Vein endothelial cell (primary cell): ENCODE measurements around the gene ATP1B2. TPM values are rescaled to one million over a fixed set of nuclear protein-coding genes. Genes with fewer than 3 reads are reported as not detected.

Experiments
- total RNA-seq: library from RNA; depleted of rRNA; stranded (reverse); fragments of >200 nt; gene quantifications from 2 replicates; pipeline ENCODE4 v1.2.3, GENCODE V29; 2012

Gene ATP1B2, protein sequence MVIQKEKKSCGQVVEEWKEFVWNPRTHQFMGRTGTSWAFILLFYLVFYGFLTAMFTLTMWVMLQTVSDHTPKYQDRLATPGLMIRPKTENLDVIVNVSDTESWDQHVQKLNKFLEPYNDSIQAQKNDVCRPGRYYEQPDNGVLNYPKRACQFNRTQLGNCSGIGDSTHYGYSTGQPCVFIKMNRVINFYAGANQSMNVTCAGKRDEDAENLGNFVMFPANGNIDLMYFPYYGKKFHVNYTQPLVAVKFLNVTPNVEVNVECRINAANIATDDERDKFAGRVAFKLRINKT
- not detected in 2 replicates for total RNA-seq

DNA sequence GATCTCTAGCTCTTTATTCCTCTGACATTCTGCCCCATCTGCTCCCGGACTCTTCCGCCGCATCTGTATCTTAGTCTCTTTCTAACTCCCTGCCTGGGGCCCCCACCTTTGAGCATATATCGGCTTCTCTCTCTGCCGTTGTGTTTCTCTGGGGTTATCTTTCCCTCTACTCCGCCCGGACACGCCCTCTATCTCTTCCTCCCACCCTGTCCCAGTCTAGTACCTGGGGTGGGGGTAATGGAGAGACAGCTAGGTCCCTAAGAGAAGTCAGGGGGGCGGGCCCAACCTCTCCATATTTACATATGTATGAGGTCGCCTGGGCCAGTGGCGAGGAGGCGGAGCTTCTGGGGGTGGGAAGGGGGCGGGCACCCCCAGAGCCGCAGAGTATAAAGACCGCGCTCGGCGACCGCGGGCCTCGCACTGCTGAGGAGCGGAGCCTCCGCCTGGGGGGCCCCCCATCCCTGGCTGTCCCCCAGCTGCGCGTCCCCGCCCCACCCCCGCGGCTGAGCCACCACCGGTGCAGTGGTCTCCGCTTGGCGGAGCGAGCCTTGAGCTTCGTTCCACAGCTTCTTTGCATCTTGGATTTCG lies at the start of gene ATP1B2:
TSS of gene ATP1B2 (plus strand) at position 418 of the 588 bp plus-strand sequence. CDS start 593 bp downstream, outside the sequence.

DNA sequence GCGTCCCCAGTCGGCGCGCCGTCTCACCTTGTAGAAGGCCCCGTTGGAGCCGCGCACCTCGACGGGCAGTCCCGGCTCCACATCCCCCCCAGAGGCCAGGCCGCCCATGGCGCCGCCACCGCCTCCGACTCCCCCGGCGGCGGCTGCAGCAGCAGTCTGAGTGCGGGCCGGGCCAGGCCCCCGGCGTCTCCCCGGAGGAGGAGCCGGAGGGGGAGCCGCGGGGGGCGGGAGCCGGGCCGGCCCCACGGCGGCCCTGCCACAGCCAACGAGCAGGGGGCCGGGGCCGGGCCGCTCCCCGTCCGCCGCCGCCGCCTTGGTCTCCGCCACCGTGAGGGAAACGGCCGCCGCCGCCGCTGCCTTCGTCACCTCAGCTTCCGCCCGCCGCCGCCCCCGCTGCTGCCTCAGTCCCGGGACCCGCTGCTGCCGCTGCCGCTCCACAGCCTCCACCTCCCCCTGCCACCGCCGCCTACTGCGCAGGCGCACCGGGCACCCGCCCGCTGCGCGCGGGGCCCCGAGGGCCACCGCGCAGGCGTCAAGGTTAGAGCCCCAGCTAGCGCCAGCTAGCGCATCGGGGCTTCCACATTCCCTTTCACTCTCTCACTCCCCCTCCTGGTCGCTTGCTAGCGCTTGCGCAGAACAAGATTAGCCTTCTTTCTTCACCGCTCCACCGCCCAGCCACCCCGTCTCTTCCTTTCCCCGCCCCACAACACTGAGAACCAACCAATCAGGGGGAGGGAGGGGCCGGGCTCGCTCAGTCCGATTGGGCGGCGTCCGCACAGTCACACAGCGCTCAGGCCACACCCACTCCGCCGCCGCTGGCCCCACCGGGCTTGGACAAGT lies 36.1 kb upstream of the ATP1B2 start, which contains the start of gene FXR2:
TSS of gene FXR2 (minus strand) at position 473 of the 840 bp plus-strand sequence. CDS start at position 108, 365 bp downstream.

DNA sequence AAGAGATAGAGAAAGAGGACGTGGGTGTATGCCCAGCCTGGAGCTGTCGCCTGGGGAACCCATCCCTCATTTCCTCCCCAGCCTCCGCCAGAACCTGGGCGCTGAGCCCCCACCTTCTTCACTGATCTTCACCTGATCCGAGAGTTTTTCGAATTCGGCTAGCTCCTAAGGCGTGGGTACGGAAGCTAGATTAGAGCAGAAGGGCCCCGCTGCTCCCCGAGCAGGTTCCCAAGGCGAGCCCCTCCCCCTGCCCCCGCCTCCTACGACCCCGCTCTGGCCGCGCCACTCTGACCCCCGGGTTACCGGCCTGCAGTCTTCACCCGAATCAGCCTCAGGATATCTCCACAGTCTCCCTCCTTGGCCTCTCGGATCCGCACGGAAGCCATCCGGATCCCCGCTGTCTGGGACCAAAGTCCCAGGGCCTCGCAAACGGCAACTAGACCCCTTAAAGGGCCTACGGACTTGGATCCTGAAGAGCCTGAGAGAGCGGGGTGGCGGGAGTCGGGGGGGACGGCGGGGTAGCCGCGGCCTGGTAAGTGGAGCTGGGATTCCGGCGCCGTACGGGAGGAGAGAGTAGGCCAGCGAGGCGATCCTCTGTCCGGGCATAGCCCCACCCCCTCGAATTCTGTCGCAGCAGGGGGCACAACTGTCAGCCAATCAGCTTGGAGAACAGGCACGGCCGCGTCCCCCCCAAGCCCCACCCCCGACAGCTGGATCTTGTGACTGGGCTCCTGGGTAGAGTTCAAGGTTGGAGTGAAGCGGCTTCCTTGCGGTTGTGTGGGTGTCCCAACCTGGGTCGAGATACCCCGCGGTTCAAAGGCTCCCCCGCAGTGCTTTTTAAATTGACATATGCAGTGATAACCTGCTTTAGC lies 23.2 kb upstream of the ATP1B2 start, which contains the start of gene SAT2:
TSS of gene SAT2 (minus strand) at position 572 of the 872 bp plus-strand sequence. CDS start at position 386, 186 bp downstream.

DNA sequence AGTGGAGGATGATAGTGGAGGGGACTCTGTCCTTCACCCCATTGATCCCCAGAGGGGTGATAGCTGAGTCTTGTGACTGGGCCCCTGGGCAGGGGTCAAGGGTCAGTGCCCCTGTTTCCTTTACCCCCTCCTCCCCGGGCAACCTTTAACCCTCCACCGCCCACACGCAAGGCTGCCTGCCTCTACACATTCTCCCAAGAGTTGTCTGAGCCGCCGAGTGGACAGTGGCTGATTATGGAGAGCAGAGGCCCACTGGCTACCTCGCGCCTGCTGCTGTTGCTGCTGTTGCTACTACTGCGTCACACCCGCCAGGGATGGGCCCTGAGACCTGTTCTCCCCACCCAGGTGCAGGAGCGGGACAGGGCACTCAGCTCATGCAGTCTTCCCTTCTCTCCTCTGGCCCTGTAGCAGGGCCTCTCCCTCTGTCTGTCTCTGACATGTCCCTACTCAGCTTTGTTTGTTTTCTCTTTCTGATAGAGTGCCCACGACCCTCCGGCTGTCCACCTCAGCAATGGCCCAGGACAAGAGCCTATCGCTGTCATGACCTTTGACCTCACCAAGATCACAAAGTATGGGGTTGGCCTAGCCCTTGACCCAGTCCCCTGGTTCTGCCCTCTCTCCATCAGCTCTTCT lies 20.7 kb upstream of the ATP1B2 start, which contains the start of gene SHBG:
TSS of gene SHBG (plus strand) at position 197 of the 633 bp plus-strand sequence. CDS start at position 235, 38 bp downstream.

DNA sequence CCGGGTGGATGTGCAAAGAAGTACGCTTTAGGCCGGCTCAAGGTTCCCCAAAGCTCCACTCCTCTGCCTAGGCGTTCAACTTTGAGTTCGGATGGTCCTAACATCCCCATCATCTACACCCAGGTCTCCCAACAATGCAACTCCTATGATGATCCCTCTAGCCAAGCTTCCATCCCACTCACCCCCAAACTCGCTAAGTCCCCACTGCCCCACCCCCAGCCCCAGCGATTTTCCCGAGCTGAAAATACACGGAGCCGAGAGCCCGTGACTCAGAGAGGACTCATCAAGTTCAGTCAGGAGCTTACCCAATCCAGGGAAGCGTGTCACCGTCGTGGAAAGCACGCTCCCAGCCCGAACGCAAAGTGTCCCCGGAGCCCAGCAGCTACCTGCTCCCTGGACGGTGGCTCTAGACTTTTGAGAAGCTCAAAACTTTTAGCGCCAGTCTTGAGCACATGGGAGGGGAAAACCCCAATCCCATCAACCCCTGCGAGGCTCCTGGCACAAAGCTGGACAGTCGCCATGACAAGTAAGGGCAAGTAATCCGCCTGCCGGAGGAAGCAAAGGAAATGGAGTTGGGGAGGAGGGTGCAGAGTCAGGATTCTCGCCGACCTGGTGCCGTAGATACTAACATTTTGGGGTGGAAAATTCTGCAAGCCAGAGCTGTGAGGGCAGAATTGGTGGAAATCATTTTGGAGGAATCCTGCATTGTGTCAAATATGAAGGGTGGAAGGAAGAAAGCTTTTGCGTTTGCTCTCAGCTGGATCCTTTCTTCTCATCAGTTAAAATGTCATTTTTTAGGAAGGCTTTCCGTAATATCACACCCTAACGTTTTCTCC lies 36.6 kb downstream of the ATP1B2 start, which contains the start of gene TP53:
TSS of gene TP53 (minus strand) at position 419 of the 836 bp plus-strand sequence. CDS start 10,896 bp downstream, outside the sequence.

DNA sequence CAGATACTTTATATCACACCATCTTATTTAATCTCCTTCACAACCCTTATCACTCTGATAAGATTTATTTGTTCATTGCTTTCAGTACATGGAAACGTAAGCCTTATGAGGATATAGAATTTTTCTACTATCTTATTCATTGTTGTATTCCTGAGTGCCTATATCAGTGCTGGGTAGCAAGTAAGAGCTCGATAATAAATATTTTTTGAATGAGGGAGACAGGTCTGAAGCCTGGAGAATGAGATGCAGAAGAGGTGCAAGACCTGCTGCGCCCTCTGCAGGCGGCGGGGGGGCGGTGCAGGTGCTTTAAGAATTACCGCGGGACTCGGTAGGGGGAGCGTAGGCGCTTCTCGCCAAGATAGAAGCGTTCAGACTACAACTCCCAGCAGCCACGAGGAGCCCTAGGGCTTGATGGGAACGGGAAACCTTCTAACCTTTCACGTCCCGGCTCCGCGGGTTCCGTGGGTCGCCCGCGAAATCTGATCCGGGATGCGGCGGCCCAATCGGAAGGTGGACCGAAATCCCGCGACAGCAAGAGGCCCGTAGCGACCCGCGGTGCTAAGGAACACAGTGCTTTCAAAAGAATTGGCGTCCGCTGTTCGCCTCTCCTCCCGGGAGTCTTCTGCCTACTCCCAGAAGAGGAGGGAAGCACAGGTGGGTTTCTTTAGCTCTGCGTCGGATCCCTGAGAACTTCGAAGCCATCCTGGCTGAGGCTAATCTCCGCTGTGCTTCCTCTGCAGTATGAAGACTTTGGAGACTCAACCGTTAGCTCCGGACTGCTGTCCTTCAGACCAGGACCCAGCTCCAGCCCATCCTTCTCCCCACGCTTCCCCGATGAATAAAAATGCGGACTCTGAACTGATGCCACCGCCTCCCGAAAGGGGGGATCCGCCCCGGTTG lies 37.4 kb downstream of the ATP1B2 start, which contains the start of gene WRAP53:
TSS of gene WRAP53 (plus strand) at position 570 of the 900 bp plus-strand sequence. CDS start at position 742, 172 bp downstream.

DNA sequence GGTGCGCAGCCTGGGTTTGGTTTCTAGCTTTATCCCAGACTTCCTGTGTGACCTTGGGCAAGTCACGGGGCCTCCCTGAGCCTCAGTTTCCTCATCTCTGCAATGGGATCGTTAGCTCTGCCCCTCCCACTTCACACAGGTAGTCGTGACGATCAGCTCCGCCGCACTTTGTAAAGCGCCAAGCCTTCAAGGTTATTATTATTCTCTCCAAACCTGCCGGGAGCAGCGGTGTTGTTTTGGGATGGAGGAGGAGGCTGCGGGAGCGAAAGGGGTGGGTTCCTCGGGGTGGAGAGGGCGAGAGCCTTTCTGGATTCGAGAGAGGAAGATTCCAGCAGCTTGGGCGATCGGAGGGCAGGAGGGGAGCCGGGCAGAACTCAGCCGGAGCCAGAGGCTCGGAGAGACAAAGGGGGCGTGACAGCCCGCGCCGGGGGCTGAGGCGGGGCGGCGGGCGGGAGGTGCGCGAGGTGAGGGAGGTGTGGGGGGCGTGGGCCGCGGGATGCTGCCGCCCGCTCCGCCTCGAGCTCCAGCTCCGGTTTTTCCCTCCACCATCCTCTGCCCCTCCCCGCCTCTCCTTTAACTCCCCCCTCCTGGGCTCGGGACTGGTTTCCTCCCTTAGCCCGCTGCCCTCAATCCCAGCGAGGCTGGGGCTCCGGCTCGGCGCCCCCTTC lies 54.0 kb downstream of the ATP1B2 start, which contains the start of gene EFNB3:
TSS of gene EFNB3 (plus strand) at position 602 of the 668 bp plus-strand sequence. CDS start 397 bp downstream, outside the sequence.

Other genes with a start within 250 kb of the ATP1B2 start
- gene TMEM256, start 246.8 kb upstream of the ATP1B2 start, total RNA-seq: 41.6 and 153 TPM in 2 replicates
- gene NLGN2, start 243.1 kb upstream of the ATP1B2 start, total RNA-seq: 4.6 and 5.2 TPM in 2 replicates
- not detected in 2 replicates for gene SPEM1, start 230.6 kb upstream of the ATP1B2 start, total RNA-seq
- gene SPEM2, start 225.3 kb upstream of the ATP1B2 start, total RNA-seq: not detected in 2 replicates
- not detected in 2 replicates for gene SPEM3, start 222.1 kb upstream of the ATP1B2 start, total RNA-seq
- 13.1 and 13.6 TPM in 2 replicates for gene TMEM102, start 215.5 kb upstream of the ATP1B2 start, total RNA-seq
- gene FGF11, start 211.4 kb upstream of the ATP1B2 start, total RNA-seq: 0.38 and 0.65 TPM in 2 replicates
- gene CHRNB1, start 205.9 kb upstream of the ATP1B2 start, total RNA-seq: 5.5 and 5.9 TPM in 2 replicates
- 26.4 and 32.3 TPM in 2 replicates for gene ZBTB4, start 171.3 kb upstream of the ATP1B2 start, total RNA-seq
- not detected in 2 replicates for gene SLC35G6, start 169.5 kb upstream of the ATP1B2 start, total RNA-seq
- gene POLR2A, start 166.6 kb upstream of the ATP1B2 start, total RNA-seq: 128 and 163 TPM in 2 replicates
- 16.7 and 20.2 TPM in 2 replicates for gene TNFSF12, start 101.9 kb upstream of the ATP1B2 start, total RNA-seq
- gene TNFSF13, start 92.2 kb upstream of the ATP1B2 start, total RNA-seq: 1.3 and 2.5 TPM in 2 replicates
- 78.2 and 91.8 TPM in 2 replicates for gene SENP3, start 89.0 kb upstream of the ATP1B2 start, total RNA-seq
- 5.5 and 7.5 TPM in 2 replicates for gene CD68, start 71.3 kb upstream of the ATP1B2 start, total RNA-seq
- 139 and 210 TPM in 2 replicates for gene MPDU1, start 67.1 kb upstream of the ATP1B2 start, total RNA-seq
- 0.33 TPM in 1 of 2 replicates, not detected in the other for gene SOX15, start 60.8 kb upstream of the ATP1B2 start, total RNA-seq
- 35.9 and 44.5 TPM in 2 replicates for gene FXR2, start 36.0 kb upstream of the ATP1B2 start, total RNA-seq
- gene SAT2, start 23.1 kb upstream of the ATP1B2 start, total RNA-seq: 18.3 and 25.2 TPM in 2 replicates
- gene SHBG, start 20.8 kb upstream of the ATP1B2 start, total RNA-seq: 0.19 TPM in 1 of 2 replicates, not detected in the other
- gene TP53, start 36.6 kb downstream of the ATP1B2 start, total RNA-seq: 144 and 156 TPM in 2 replicates
- gene WRAP53, start 37.6 kb downstream of the ATP1B2 start, total RNA-seq: 11.8 and 13.5 TPM in 2 replicates
- gene EFNB3, start 54.3 kb downstream of the ATP1B2 start, total RNA-seq: 1.1 and 1.6 TPM in 2 replicates
- gene DNAH2, start 66.8 kb downstream of the ATP1B2 start, total RNA-seq: under 0.01 and 0.10 TPM in 2 replicates
- 5.3 and 5.6 TPM in 2 replicates for gene KDM6B, start 183.3 kb downstream of the ATP1B2 start, total RNA-seq
- gene TMEM88, start 204.1 kb downstream of the ATP1B2 start, total RNA-seq: 26.5 and 43.0 TPM in 2 replicates
- gene NAA38, start 206.6 kb downstream of the ATP1B2 start, total RNA-seq: 62.8 and 67.9 TPM in 2 replicates
- gene CYB5D1, start 207.1 kb downstream of the ATP1B2 start, total RNA-seq: 9.5 and 12.0 TPM in 2 replicates
- 82.6 and 124 TPM in 2 replicates for gene CHD3, start 237.9 kb downstream of the ATP1B2 start, total RNA-seq